Stimulated activated CD4-positive, alpha-beta T cell treated with anti-CD3 and anti-CD28 coated beads, Interleukin-1b, Interleukin-23, amount 100 ng/mL, for 24 hours (primary cell): Measurements from ENCODE around the gene CEP126.
"Not testable (repeated sequence)": the region's sequence is repeated elsewhere in the genome, so short reads cannot be mapped to it uniquely, and the experiment has no call there.

Source experiments
- DNase-seq, 4 experiments: peaks; one replicate each; pipeline ENCODE4 v3.0.0-alpha.2; 2020; ENCODE audit warnings: low read depth in 4 of 4, low spot score in 1 of 4

The CEP126 gene

GRCh38 chr11:101923554-101923953, 8.7 kb downstream of the CEP126 start:
- no peak for DNase-seq

- DNase-seq, result no peak
Measured at GRCh38 chr11:101929294-101929915, 14.6 kb downstream of the CEP126 start.

GRCh38 chr11:101931692-101932091, 16.9 kb downstream of the CEP126 start:
- DNase-seq, result no peak

GRCh38 chr11:101940901-101941520, 26.2 kb downstream of the CEP126 start:
- no peak for DNase-seq

GRCh38 chr11:101944923-101945322, 30.1 kb downstream of the CEP126 start:
- DNase-seq, result no peak

GRCh38 chr11:101945448-101945847, 30.6 kb downstream of the CEP126 start:
- DNase-seq, result no peak

- DNase-seq, result no peak
Measured at GRCh38 chr11:101949680-101950220, 34.9 kb downstream of the CEP126 start.

- DNase-seq, result no peak
Measured at GRCh38 chr11:101955278-101955677, 40.5 kb downstream of the CEP126 start.

- DNase-seq, result no peak
Measured at GRCh38 chr11:101955701-101956100, 40.9 kb downstream of the CEP126 start.

GRCh38 chr11:101960231-101960630, 45.4 kb downstream of the CEP126 start:
- DNase-seq, result no peak

- DNase-seq, result not testable (repeated sequence)
Measured at GRCh38 chr11:101964200-101964599, 49.4 kb downstream of the CEP126 start.

GRCh38 chr11:101974255-101974654, 59.4 kb downstream of the CEP126 start:
- no peak for DNase-seq

GRCh38 chr11:101974771-101975170, 60.0 kb downstream of the CEP126 start:
- DNase-seq, result no peak

GRCh38 chr11:101975734-101976133, 60.9 kb downstream of the CEP126 start:
- DNase-seq, result no peak

- no peak for DNase-seq
Measured at GRCh38 chr11:101987370-101987769, 72.6 kb downstream of the CEP126 start.

GRCh38 chr11:101993172-101993571, 78.4 kb downstream of the CEP126 start:
- no peak for DNase-seq

- not testable (repeated sequence) for DNase-seq
Measured at GRCh38 chr11:101994052-101994469, 79.3 kb downstream of the CEP126 start.

GRCh38 chr11:101996111-101996510, 81.3 kb downstream of the CEP126 start:
- DNase-seq, result no peak

GRCh38 chr11:102001657-102002338, 87.0 kb downstream of the CEP126 start:
- DNase-seq, result no peak

- no peak for DNase-seq
Measured at GRCh38 chr11:102004220-102004619, 89.4 kb downstream of the CEP126 start.

- no peak for DNase-seq
Measured at GRCh38 chr11:102005306-102005705, 90.5 kb downstream of the CEP126 start.
